HepG2 (cell line): ENCODE measurements around the gene CTDSPL2. TPM values are rescaled to one million over a fixed set of nuclear protein-coding genes. Genes with fewer than 3 reads are reported as not detected.

Experiments used
- BCL6 ChIP-seq: IDR thresholded peaks from 2 replicates; pipeline ENCODE4 v1.6.1; 2016; ENCODE audit warnings: missing genetic modification reagents, missing compliant biosample characterization
- GFI1 ChIP-seq: sonication (generic); formaldehyde crosslinking; IDR thresholded peaks from 2 replicates; pipeline ENCODE4 v1.5.0; 2020; ENCODE audit warnings: missing genetic modification reagents, mild to moderate bottlenecking, borderline replicate concordance
- GTF3A ChIP-seq: sonication (generic); formaldehyde crosslinking; conservative IDR thresholded peaks from 2 replicates; pipeline ENCODE4 v1.4.0; 2020; ENCODE audit warnings: mild to moderate bottlenecking, missing genetic modification reagents
- HNF1B ChIP-seq: sonication (generic); formaldehyde crosslinking; IDR thresholded peaks from 2 replicates; pipeline ENCODE4 v1.5.1; 2020; ENCODE audit warnings: mild to moderate bottlenecking, moderate library complexity, missing genetic modification reagents
- IRF2 ChIP-seq: IDR thresholded peaks from 2 replicates; pipeline ENCODE4 v1.6.1; 2018; ENCODE audit warnings: missing genetic modification reagents, missing compliant biosample characterization
- NFKBIZ ChIP-seq: IDR thresholded peaks from 2 replicates; pipeline ENCODE4 v1.6.1; 2018; ENCODE audit warnings: missing genetic modification reagents, missing compliant biosample characterization
- SIN3A ChIP-seq: IDR thresholded peaks from 2 replicates; pipeline ENCODE4 v1.6.1; 2011; ENCODE audit warnings: low read depth, mild to moderate bottlenecking, control low read depth, low read length, borderline replicate concordance
- SP2 ChIP-seq: sonication (generic); formaldehyde crosslinking; IDR thresholded peaks from 2 replicates; pipeline ENCODE4 v1.5.1; 2020; ENCODE audit warnings: mild to moderate bottlenecking, missing genetic modification reagents
- THYN1 ChIP-seq: sonication (generic); formaldehyde crosslinking; IDR thresholded peaks from 2 replicates; pipeline ENCODE4 v1.8.1; 2023; ENCODE audit warnings: low read depth, mild to moderate bottlenecking, moderate library complexity, missing genetic modification reagents, borderline replicate concordance
- ZFP41 ChIP-seq: sonication (generic); formaldehyde crosslinking; IDR thresholded peaks from 2 replicates; pipeline ENCODE4 v1.4.0; 2020; ENCODE audit warnings: mild to moderate bottlenecking, missing genetic modification reagents, borderline replicate concordance
- ZKSCAN1 ChIP-seq: fragments of 150-350 bp; IDR thresholded peaks from 2 replicates; pipeline ENCODE4 v1.6.1; 2014; ENCODE audit warnings: low read length
- ZNF749 ChIP-seq: sonication (generic); formaldehyde crosslinking; IDR thresholded peaks from 2 replicates; pipeline ENCODE4 v1.8.0; 2022; ENCODE audit warnings: mild to moderate bottlenecking, missing genetic modification reagents, moderate library complexity, borderline replicate concordance
- ZSCAN30 ChIP-seq: sonication (generic); formaldehyde crosslinking; IDR thresholded peaks from 2 replicates; pipeline ENCODE4 v1.5.0; 2020; ENCODE audit warnings: mild to moderate bottlenecking, missing genetic modification reagents
- polyA plus RNA-seq, 8 experiments: library from polyadenylated mRNA; depleted of rRNA in 3 of 8; stranded (reverse) in 7 of 8; unstranded in 1 of 8; fragments of >200 nt; fragmentation: Illumina TruSeq in 4 of 8; extraction: Trizol in 4 of 8; gene quantifications; 2 replicates each; pipeline versions ENCODE4 v1.2.1 to v1.2.3, GENCODE V29; 2011 to 2016; ENCODE audit warnings: low read depth in 4 of 8, missing spikeins in 1 of 8, mixed read lengths in 1 of 8; ENCODE audit not compliant: insufficient read depth in 1 of 8
- total RNA-seq, 5 experiments: library from RNA; depleted of rRNA; stranded (reverse); fragments of >200 nt; fragmentation: Illumina TruSeq; extraction: Trizol; gene quantifications; 2 replicates each; pipeline ENCODE4 v1.2.3, GENCODE V29; 2016; ENCODE audit warnings: low read depth in 1 of 5
- TF ChIP-seq, protein P1 (sequence below): sonication (generic); formaldehyde crosslinking; IDR thresholded peaks from 2 replicates; pipeline ENCODE4 v1.4.0; 2020; ENCODE audit warnings: missing genetic modification reagents
- TF ChIP-seq, protein P2 (sequence below): sonication (generic); formaldehyde crosslinking; IDR thresholded peaks from 2 replicates; pipeline ENCODE4 v1.8.0; 2022; ENCODE audit warnings: mild to moderate bottlenecking, missing genetic modification reagents, moderate library complexity
- TF ChIP-seq, protein P3 (sequence below): sonication (generic); formaldehyde crosslinking; IDR thresholded peaks from 2 replicates; pipeline ENCODE4 v1.4.0; 2020; ENCODE audit warnings: mild to moderate bottlenecking, missing genetic modification reagents
- TF ChIP-seq, protein P4 (sequence below): sonication (generic); formaldehyde crosslinking; IDR thresholded peaks from 2 replicates; pipeline ENCODE4 v1.4.0; 2020; ENCODE audit warnings: missing genetic modification reagents, borderline replicate concordance

CTDSPL2 gene
- total and polyA plus RNA-seq, 2 of the 13 experiments (the other 11 are each of a cell fraction or from before 2014, with no cell fraction given), result 37.4 to 56.2 TPM

DNA sequence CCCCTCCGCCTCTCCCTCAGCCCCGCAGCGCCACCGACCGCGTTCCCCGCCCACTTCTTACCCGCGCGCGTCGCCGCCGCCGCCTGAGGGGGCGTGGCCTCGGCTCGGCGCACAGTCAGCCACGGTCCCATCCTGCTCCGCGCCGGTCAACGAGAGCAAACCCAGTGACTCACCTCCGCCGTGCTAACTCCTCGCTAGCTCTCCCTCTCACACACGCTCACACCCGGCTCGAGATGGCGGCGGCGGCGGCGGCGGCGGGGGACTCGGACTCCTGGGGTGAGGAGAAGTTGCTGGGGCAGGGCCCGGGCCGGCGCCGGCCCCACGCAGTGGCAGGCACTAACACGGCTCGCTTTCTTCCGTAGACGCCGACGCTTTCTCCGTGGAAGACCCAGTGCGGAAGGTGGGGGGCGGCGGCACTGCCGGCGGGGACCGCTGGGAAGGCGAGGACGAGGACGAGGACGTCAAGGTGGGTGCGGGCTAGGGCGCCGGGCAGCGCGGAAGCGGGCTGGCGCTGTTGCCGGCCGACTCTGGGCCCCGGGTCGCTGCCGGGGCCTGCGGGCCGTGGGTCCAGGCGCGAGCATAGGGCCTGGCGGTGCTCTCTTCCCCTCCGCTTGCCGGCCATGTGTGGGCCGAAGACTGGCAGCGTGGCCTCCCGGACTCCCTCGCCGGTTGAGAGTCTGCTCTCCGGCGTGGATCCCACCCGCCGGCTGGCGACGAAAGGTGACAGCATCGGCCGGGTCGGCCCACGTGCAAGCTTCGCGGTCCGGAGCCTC, 109.7 kb downstream of the CTDSPL2 start, which contains the start of gene EIF3J (continued):
- TF ChIP-seq, protein P1, sequence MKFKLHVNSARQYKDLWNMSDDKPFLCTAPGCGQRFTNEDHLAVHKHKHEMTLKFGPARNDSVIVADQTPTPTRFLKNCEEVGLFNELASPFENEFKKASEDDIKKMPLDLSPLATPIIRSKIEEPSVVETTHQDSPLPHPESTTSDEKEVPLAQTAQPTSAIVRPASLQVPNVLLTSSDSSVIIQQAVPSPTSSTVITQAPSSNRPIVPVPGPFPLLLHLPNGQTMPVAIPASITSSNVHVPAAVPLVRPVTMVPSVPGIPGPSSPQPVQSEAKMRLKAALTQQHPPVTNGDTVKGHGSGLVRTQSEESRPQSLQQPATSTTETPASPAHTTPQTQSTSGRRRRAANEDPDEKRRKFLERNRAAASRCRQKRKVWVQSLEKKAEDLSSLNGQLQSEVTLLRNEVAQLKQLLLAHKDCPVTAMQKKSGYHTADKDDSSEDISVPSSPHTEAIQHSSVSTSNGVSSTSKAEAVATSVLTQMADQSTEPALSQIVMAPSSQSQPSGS, result peak; percentile 19; the same call in 1 of the 2 replicates
- TF ChIP-seq SIN3A, result peak; percentile 55; the same call in 1 of the 2 replicates
- TF ChIP-seq ZFP41, result peak; percentile 95
- no peak for TF ChIP-seq NFKBIZ (CRISPR knock-in tag)
- TF ChIP-seq ZKSCAN1, result no peak; the same call in 1 of the 2 replicates
- TF ChIP-seq, protein P2, sequence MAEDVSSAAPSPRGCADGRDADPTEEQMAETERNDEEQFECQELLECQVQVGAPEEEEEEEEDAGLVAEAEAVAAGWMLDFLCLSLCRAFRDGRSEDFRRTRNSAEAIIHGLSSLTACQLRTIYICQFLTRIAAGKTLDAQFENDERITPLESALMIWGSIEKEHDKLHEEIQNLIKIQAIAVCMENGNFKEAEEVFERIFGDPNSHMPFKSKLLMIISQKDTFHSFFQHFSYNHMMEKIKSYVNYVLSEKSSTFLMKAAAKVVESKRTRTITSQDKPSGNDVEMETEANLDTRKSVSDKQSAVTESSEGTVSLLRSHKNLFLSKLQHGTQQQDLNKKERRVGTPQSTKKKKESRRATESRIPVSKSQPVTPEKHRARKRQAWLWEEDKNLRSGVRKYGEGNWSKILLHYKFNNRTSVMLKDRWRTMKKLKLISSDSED (CRISPR knock-in tag), result 0 out of 2 replicates have a peak, but pooled peaks have one; percentile 50
- TF ChIP-seq ZNF749, result peak; percentile 69; the same call in 1 of the 2 replicates
- TF ChIP-seq, protein P3, sequence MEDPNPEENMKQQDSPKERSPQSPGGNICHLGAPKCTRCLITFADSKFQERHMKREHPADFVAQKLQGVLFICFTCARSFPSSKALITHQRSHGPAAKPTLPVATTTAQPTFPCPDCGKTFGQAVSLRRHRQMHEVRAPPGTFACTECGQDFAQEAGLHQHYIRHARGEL (CRISPR knock-in tag), result no peak
- TF ChIP-seq SP2 (CRISPR knock-in tag), result no peak; the same call in 1 of the 2 replicates
- no peak for TF ChIP-seq GFI1 (CRISPR knock-in tag)
- no peak for TF ChIP-seq ZSCAN30 (CRISPR knock-in tag)
- TF ChIP-seq THYN1 (CRISPR knock-in tag), result no peak
- TF ChIP-seq HNF1B (CRISPR knock-in tag), result no peak
- no peak for TF ChIP-seq GTF3A (CRISPR knock-in tag)
- TF ChIP-seq, protein P4, sequence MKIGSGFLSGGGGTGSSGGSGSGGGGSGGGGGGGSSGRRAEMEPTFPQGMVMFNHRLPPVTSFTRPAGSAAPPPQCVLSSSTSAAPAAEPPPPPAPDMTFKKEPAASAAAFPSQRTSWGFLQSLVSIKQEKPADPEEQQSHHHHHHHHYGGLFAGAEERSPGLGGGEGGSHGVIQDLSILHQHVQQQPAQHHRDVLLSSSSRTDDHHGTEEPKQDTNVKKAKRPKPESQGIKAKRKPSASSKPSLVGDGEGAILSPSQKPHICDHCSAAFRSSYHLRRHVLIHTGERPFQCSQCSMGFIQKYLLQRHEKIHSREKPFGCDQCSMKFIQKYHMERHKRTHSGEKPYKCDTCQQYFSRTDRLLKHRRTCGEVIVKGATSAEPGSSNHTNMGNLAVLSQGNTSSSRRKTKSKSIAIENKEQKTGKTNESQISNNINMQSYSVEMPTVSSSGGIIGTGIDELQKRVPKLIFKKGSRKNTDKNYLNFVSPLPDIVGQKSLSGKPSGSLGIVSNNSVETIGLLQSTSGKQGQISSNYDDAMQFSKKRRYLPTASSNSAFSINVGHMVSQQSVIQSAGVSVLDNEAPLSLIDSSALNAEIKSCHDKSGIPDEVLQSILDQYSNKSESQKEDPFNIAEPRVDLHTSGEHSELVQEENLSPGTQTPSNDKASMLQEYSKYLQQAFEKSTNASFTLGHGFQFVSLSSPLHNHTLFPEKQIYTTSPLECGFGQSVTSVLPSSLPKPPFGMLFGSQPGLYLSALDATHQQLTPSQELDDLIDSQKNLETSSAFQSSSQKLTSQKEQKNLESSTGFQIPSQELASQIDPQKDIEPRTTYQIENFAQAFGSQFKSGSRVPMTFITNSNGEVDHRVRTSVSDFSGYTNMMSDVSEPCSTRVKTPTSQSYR, result no peak; the same call in 1 of the 2 replicates
- peak; percentile 12; the same call in 1 of the 2 replicates for TF ChIP-seq IRF2 (CRISPR knock-in tag)
- peak; percentile 31; the same call in 1 of the 2 replicates for TF ChIP-seq BCL6 (CRISPR knock-in tag)
